ENCODE measurements around the gene COL27A1. TPM values are rescaled to one million over a fixed set of nuclear protein-coding genes. Genes with fewer than 3 reads are reported as not detected.

Gene COL27A1
- total RNA-seq, 1 donor from 2014 or later: 61.4 TPM

DNA sequence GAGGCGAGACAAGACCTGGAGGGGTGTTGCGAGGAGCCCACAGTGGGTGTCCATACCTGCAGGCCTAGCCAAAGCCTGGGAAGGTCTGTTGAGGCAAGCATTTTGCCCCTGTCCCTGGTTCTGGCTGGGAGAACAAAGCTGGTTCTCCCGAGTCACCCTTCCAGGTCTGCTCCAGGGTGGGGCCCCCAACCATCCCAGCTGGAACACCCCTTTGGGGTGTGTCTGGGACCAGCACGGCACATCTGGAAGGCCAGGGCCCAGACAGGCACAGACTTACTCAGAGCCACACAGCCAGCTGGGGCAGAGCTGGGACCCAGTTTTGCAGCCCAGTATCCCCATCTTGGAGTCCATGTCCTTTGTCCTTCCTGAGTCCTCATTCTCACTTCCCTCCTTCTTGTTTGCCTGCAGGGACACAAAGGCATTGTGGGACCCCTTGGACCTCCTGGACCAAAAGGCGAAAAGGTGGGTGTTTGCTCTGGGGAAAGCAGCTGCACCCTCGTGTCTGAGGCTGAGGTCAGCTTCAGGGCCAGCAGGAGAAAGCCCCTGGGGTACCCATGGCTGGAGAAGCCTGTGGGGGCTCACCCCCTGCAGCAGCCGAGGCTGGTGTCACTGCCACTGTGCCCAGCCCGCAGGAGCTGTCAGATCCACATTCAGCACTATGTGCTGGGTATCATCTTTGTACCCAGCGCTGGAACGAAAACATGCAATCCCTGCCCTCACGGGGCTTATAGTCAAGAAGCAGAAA lies 129.2 kb downstream of the COL27A1 start:
- peaks cover 15% of the 10 kb centered on the region for H3K36me3 Mint-ChIP-seq (ENCODE audit: low read depth, unreplicated experiment)
- H3K4me1 Mint-ChIP-seq (ENCODE audit: unreplicated experiment): peaks cover 20% of the 10 kb centered on the region
- TF ChIP-seq, protein P1, sequence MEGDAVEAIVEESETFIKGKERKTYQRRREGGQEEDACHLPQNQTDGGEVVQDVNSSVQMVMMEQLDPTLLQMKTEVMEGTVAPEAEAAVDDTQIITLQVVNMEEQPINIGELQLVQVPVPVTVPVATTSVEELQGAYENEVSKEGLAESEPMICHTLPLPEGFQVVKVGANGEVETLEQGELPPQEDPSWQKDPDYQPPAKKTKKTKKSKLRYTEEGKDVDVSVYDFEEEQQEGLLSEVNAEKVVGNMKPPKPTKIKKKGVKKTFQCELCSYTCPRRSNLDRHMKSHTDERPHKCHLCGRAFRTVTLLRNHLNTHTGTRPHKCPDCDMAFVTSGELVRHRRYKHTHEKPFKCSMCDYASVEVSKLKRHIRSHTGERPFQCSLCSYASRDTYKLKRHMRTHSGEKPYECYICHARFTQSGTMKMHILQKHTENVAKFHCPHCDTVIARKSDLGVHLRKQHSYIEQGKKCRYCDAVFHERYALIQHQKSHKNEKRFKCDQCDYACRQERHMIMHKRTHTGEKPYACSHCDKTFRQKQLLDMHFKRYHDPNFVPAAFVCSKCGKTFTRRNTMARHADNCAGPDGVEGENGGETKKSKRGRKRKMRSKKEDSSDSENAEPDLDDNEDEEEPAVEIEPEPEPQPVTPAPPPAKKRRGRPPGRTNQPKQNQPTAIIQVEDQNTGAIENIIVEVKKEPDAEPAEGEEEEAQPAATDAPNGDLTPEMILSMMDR (IDR thresholded peaks at IDR 0.05; ENCODE audit: unreplicated experiment): no peak

DNA sequence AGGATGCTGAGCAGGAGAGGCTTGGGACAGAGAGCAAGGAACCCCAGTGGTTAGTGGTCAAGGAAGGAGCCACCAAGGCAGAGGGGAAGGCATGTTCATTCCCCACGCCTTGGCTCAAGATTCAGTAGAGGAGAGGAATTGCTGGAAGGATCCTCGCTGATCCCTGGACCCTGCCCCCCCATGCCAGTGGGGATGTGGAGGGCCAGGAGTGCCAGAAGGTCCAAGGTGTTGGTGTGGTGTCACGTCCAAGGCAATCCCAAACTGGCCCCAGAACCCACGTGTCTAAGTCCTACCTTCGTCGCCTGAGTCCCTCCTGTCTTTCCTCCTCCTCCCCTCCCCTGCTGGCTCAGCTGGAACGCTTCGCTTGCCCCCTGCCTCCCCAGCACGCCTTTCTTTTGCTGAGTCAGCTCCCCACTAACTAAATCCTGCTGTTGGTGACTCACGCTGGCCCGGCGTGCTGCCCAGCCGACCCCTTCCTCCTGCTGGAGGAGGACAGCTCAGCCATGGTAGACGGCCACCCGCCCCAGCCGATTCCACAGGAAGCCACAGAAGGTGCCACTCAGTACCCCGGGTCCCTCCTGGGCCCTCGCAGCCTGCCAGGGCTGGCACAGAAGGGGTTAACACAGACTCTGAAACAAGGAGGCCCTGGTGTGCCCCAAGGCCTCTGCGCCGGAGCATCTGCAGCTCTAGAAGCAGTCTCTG lies 130.0 kb downstream of the COL27A1 start:
- H3K9me3 Mint-ChIP-seq (ENCODE audit: unreplicated experiment): no peaks in the 10 kb centered on the region
- peaks cover 15% of the 10 kb centered on the region for H3K36me3 Mint-ChIP-seq (ENCODE audit: low read depth, unreplicated experiment)
- TF ChIP-seq, protein P1 (IDR thresholded peaks at IDR 0.05; ENCODE audit: unreplicated experiment): no peak
- H3K4me3 Mint-ChIP-seq (ENCODE audit: unreplicated experiment): peak overlapping the region; percentile 73
- peaks cover 20% of the 10 kb centered on the region for H3K4me1 Mint-ChIP-seq (ENCODE audit: unreplicated experiment)
- no peak for DNase-seq (ENCODE audit: low spot score)
- no peak overlapping the region for H3K27ac Mint-ChIP-seq (ENCODE audit: unreplicated experiment)
- H3K27me3 Mint-ChIP-seq (ENCODE audit: unreplicated experiment): peaks cover 5% of the 10 kb centered on the region

More for the DNA sequence above, 129.2 kb downstream of the COL27A1 start:
- no peaks in the 10 kb centered on the region for H3K9me3 Mint-ChIP-seq (ENCODE audit: unreplicated experiment)
- peak overlapping the region; percentile 73 for H3K4me3 Mint-ChIP-seq (ENCODE audit: unreplicated experiment)
- no peak overlapping the region for H3K27ac Mint-ChIP-seq (ENCODE audit: unreplicated experiment)
- no peak for DNase-seq (ENCODE audit: low spot score)
- H3K27me3 Mint-ChIP-seq (ENCODE audit: unreplicated experiment): peaks cover 5% of the 10 kb centered on the region

DNA sequence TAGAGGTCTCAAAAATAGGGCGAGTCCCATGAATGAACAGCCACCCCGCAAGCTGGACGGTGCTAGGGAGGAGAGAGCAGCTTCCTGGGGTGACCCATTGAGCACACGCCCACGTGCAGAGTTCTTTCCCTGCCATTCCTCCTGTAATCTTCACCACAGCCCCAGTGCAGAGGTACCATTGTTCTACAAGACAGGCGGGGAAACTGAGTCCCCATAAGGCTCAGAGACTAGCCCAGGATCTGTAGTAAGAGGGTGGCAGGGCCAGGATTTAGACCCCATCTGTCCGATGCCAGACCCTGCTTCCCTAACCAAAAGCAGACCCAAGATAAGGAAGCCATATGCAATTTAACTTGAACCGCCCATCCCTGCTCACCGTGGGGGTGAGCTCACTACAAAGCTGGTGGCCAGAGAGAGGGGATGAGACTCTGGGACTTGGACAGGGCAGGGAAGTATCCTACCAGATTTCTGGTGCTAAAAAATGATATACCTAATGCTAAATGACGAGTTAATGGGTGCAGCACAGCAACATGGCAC lies 130.9 kb downstream of the COL27A1 start:
- DNase-seq (ENCODE audit: low spot score): no peak
- TF ChIP-seq, protein P1 (IDR thresholded peaks at IDR 0.05; ENCODE audit: unreplicated experiment): no peak
- Mint-ChIP-seq H3K27me3 (ENCODE audit: unreplicated experiment) (peaks cover 5% of the 10 kb centered on the region), H3K9me3 (ENCODE audit: unreplicated experiment) (no peaks in the 10 kb centered on the region), H3K4me1 (ENCODE audit: unreplicated experiment) (peaks cover 12% of the 10 kb centered on the region), H3K4me3 (ENCODE audit: unreplicated experiment) (no peak overlapping the region), H3K36me3 (ENCODE audit: low read depth, unreplicated experiment) (peaks cover 20% of the 10 kb centered on the region), H3K27ac (ENCODE audit: unreplicated experiment) (no peak overlapping the region)

DNA sequence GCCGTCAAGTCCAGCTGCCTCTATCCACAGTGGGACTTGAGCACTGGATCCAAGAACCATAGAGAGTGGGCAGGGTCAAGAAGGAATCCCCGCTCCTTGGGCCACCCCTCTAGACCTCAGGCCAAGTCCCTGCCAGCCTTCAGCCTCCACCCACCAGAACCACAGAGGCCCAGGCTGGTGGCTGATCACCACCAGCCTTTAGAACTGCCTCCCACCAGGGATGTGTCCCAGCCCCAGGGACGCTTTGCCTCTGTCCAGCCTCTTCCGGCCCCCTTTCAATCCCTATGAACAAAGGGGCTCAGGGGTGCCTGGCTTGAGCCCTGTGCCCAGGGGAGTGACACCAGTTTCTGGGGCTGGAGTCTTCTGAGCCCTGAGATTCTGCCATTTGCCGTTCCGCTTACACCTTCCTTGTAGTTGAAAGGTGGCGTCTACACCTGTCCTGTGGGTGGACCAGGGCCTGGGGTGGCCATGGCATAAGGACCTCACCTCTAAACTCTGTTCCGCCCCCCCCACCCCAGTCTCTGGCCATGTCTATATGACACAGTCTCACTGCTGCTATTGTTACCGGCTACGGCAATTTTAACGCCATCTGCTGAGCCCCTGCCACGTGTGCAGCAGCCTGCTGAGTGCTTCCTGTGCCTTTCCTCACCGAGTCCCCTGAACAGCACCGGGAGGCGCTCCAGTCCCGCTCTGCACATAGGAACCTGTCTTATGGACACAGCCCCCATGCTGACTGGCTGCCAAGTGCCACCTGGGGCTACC lies 131.8 kb downstream of the COL27A1 start:
- Mint-ChIP-seq H3K27ac (ENCODE audit: unreplicated experiment) (peak overlapping the region; percentile 9), H3K27me3 (ENCODE audit: unreplicated experiment) (peaks cover 5% of the 10 kb centered on the region), H3K4me1 (ENCODE audit: unreplicated experiment) (peaks cover 10% of the 10 kb centered on the region), H3K36me3 (ENCODE audit: low read depth, unreplicated experiment) (peaks cover 23% of the 10 kb centered on the region), H3K4me3 (ENCODE audit: unreplicated experiment) (no peak overlapping the region), H3K9me3 (ENCODE audit: unreplicated experiment) (no peaks in the 10 kb centered on the region)
- DNase-seq (ENCODE audit: low spot score): no peak
- TF ChIP-seq, protein P1 (IDR thresholded peaks at IDR 0.05; ENCODE audit: unreplicated experiment): no peak

Data from endothelial cell (in vitro differentiated cells).